NCI-H187 treated with DMSO at 0.1 percent for 48 hours (cell line): ENCODE data around the gene TTC21B.
"Not testable (repeated sequence)": the region's sequence is repeated elsewhere in the genome, so short reads cannot be mapped to it uniquely, and the experiment has no call there.

Source experiments
- DNase-seq: peaks from one replicate; lab custom pipeline; 2025; lab: John Stamatoyannopoulos, UW

The TTC21B gene

GRCh38 chr2:165953655-165954606 lies at the start of gene TTC21B:
Gene TTC21B (minus strand): TSS chr2:165953776. CDS start chr2:165953705, 71 bp downstream.
- DNase-seq = peak; percentile 83

DNA sequence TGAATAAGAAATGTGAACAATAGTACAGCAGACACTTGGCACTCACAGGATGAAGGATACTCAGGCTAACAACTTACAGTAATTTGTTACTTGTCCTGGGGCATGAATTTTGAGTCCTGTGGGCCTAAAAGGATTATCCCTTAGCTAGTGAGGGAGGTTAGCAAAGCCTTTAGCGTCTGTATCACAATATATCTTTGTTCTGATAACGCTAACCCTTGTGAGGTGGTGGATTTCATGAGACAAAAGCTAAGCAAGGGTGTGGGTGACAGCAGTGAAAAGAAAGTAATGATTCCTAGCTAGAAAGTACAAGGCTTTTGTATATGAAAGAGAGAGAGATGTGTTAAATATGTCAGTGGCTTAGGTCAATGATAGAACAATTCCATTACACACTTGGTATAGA lies 46.8 kb upstream of the TTC21B start:
- DNase-seq = no peak

- DNase-seq = no peak
Measured at GRCh38 chr2:165990846-165991245, 37.3 kb upstream of the TTC21B start.

DNA sequence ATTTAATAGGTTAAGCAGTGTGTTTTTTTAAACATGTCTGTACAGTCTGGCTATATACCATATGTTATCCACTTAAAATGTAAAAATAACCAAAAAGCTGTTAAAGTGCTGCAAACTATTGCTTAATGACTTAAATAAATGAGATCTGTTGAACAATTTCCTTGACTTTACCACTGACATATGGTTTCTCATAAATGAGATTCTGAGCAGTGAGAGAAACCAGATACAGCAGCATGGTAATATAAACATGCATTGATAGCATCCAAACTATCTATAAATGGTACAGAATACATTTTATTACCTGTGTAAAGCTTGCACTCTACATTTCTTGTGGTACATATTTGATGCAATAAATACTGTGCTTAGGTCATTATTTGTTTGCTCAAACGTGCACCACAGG lies 36.3 kb upstream of the TTC21B start:
- DNase-seq = no peak

DNA sequence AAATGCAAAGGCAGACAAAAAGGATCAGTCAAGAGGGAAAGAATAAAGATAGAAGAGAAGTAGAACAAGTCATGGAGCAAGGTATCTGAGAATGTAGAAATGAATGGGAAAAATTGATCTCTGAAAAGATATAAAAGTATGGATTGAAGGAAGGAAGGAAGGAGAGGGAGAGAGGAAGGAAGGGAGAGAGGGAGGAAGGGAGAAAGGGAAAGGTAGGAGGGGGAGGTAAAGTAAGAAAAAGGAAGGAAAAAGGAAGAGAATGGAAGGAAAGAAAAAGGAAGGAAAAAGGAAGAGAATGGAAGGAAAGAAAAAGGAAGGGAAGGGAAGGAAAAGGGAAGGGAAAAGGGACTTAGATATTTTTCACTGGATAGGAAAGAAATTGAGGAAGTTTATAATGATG lies 31.5 kb upstream of the TTC21B start:
- no peak for DNase-seq

- not testable (repeated sequence) for DNase-seq
Measured at GRCh38 chr2:165972161-165972560, 18.6 kb upstream of the TTC21B start.

- DNase-seq = no peak
Measured at GRCh38 chr2:165970663-165971062, 17.1 kb upstream of the TTC21B start.

- no peak for DNase-seq
Measured at GRCh38 chr2:165969227-165969626, 15.7 kb upstream of the TTC21B start.

DNA sequence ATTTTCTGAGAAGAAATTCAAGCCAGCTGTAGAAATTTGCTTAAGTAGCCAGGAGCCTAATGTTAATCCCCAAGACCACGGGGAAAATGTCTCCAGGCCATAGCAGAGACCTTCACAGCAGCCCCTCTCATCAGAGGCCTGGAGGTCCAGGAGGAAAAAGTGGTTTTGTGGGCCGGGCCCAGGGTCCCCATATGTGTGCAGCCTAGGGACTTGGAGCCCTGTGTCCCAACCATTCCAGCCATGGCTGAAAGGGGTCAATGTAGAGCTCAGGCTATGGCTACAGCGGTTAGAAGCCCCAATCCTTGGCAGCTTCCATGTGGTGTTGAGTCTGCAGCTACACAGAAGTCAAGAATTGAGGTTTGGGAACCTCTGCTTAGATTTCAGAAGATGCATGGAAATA lies 14.2 kb upstream of the TTC21B start:
- DNase-seq = no peak

DNA sequence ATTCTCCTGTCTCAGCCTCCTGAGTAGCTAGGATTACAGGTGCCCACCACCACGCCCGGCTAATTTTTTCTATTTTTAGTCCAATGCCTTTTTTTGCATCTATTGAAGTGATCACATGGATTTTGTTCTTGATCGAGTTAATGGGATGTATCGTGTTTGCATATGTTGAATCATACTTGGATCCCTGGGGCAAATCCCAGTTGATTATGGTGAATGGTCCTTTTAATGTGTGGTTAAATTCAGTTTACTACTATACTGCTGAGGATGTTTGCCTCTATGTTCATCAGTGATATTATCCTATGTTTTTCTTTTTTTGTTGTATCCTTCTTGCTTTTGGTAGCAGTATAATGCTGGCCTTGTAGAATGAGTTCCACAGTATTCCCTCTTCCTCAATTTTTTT lies 8.2 kb upstream of the TTC21B start:
- DNase-seq = no peak

DNA sequence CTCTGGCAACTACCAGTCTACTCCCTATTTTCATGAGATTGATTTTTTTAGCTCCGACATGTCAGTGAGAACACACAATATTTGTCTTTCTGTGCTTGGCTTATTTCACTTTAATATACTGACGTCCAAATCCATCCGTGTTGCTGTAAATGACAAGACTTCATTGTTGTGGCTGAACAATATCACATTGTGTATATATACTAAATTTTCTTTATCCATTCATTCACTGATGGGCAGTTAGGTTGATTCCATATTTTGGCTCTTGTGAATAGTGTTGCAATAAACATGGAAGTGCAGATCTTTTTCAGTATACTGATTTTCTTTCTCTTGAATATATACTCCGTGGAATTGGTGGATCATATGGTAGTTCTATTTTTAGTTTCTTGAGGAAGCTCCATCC lies 5.8 kb upstream of the TTC21B start:
- no peak for DNase-seq

GRCh38 chr2:165958313-165958960 lies 4.9 kb upstream of the TTC21B start:
- no peak for DNase-seq

GRCh38 chr2:165957030-165957675 lies 3.6 kb upstream of the TTC21B start:
- DNase-seq = no peak

GRCh38 chr2:165953306-165953654 lies 296 bp downstream of the TTC21B start:
- no peak for DNase-seq

DNA sequence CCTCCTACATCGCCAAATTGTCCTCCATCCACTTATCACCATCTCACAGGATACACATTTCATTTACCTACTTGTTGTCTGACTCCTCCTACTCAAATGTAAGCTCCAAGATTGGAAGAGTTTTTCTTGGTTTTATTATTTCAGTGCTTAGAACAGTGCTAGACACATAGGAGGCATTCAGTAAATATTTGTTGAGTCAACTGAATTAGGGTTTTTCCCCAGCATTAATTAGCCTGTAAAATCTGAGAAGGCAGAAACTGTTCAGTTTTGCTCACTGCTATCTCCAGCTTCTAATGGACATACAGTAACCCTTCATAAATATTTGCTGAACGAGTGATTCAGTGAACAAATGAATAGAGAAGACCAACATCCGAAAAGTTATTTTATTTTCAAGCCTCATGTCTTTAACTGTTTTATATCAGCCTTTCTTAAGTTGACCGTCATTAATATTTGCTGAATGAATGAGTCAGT lies 800 bp downstream of the TTC21B start:
- no peak for DNase-seq

- DNase-seq = no peak
Measured at GRCh38 chr2:165952085-165952484, 1.5 kb downstream of the TTC21B start.

- DNase-seq = no peak
Measured at GRCh38 chr2:165950438-165950837, 3.1 kb downstream of the TTC21B start.

DNA sequence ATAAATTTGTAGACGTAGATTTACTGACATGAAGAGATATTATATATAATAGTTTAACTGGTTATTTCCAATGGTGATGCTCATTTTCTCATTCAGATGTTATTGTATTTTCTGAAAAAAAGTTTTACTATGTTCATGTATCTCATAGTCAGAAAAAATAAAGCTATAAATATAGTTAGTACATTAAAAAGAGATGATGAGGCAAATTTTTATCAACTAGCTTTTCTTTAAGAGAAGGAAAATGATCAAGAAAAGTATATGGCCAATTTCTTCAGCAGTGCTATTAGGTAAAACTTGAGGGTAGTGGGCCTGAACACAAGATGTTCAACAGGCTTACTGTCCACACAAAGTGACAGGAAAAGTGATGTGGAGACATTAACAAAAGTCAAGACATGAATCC lies 11.7 kb downstream of the TTC21B start:
- no peak for DNase-seq

DNA sequence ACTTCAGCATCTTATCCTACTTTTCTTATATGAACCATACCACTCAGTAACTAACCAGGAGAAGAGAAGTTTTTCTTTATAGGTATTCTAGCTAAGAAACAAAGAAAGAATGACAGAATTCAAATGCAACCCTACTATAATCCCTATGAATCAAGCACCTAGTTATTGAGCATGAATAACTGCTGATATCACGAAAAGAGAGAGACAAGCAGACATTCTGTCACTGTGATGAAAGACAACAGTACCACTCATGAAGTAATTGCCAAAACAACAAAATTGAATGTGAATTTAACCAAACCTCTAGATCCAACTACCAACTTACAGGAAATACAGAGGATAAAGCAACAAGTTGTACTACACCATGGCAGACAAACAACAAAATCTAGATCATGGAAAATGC lies 15.3 kb downstream of the TTC21B start:
- no peak for DNase-seq

DNA sequence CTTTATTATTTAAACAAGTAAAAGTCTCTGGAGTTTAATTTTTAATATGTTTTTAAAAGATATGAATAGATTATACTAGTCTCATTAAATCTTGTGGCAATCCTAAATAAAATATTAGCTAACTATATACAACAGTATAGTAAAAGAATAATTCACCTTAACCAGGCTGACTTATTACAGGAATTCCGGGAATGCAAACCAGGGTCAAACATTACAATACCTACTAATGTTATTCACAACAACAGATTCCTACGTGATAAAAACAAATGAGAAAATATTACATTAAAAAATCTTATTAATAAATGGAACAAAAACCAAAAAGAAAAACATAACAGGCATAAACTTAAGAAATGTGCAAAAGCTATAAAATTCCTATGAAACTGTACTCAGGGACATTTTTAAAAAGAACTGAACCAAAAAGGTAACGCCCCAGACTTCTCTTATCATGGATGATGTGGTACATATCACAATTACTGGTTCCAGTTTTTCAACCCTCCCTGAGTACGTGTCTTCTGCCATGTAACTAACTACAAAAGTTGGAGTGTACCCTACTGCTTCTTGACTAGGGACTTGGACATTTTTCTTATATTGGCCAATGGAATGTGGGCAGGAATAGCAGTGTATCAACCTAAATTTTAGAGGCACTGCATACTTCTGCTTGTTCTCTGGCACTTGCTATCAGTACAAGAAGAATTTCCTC lies 20.2 kb downstream of the TTC21B start:
- no peak for DNase-seq

GRCh38 chr2:165927774-165928173 lies 25.8 kb downstream of the TTC21B start:
- no peak for DNase-seq

DNA sequence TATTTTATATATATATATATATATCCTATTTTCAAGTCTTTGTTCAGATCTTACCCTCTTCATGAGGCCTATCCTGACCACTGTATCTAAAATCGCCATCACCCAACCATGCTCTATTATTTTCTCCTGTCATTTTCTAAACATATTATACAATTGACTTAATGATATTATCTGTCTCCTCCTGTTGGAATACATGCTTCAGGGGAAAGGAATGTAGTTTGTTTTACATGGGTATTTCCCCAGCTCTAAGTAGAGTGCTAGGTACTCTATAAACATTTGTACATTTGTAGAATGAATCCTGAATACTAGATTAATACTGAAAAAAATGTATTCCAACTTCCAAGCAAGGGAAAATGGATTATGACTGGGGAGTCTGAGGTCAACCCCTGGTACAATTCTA lies 26.2 kb downstream of the TTC21B start:
- no peak for DNase-seq
